RWPE2 (cell line): ENCODE data around the gene AOAH.

Experiments used
- ATAC-seq: fragments of 200-7000 bp; cut with Tn5 transposase; 3 replicates; pipeline ENCODE4 v1.9.1; 2021; ENCODE audit warnings: low read depth
- DNase-seq: peaks from one replicate; pipeline ENCODE4 v3.0.0-alpha.2; 2020; ENCODE audit warnings: low spot score
- H3K27ac ChIP-seq: fragments of 450-650 bp; 2 replicates; pipeline ENCODE4 v1.5.1; 2017; ENCODE audit warnings: mild to moderate bottlenecking; ENCODE audit not compliant: poor library complexity, severe bottlenecking
- H3K27me3 ChIP-seq: fragments of 250-450 bp; sonication (Bioruptor Pico); 2 replicates; pipeline ENCODE4 v1.5.1; 2021; ENCODE audit warnings: mild to moderate bottlenecking, moderate library complexity; ENCODE audit not compliant: insufficient read depth, poor library complexity, severe bottlenecking
- H3K36me3 ChIP-seq: fragments of 250-450 bp; sonication (Bioruptor Pico); 2 replicates; pipeline ENCODE4 v1.5.1; 2020; ENCODE audit warnings: low read depth, mild to moderate bottlenecking, moderate library complexity
- H3K4me1 ChIP-seq: fragments of 250-450 bp; sonication (Bioruptor Pico); 2 replicates; pipeline ENCODE4 v1.5.1; 2021; ENCODE audit warnings: mild to moderate bottlenecking, moderate library complexity; ENCODE audit not compliant: insufficient read depth, poor library complexity, severe bottlenecking
- H3K4me3 ChIP-seq: fragments of 250-450 bp; sonication (Bioruptor Pico); 2 replicates; pipeline ENCODE4 v1.5.1; 2021; ENCODE audit warnings: mild to moderate bottlenecking, moderate library complexity; ENCODE audit not compliant: severe bottlenecking
- H3K9me3 ChIP-seq: fragments of 250-450 bp; sonication (Bioruptor Pico); 2 replicates; pipeline ENCODE4 v1.5.1; 2021; ENCODE audit warnings: mild to moderate bottlenecking, moderate library complexity; ENCODE audit not compliant: severe bottlenecking
- CTCF ChIP-seq: fragments of 450-650 bp; IDR thresholded peaks from one replicate; pipeline ENCODE4 v1.5.1; 2017; ENCODE audit warnings: mild to moderate bottlenecking, moderate library complexity; ENCODE audit not compliant: poor library complexity, severe bottlenecking

Gene AOAH

DNA sequence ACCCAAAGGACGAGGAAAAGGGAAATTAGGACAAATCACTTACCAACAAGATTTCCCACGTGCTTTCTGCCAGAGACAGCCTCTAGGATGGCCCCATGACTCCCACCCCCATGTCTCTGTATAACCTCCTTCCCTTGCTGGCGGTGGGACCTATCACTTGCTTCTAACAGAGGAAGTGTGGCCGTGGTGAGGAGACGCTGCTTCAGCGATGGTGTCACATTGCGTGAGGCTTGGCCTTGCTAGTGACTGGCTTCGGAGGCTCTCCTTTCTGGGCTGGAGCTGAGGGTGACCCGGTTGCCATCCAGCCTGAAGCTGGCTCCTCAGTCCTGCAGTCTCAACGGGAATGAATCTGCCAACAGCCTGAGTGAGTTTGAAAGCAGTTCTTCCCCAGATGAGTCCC is 210.9 kb downstream of the AOAH start:
- Histone ChIP-seq H3K36me3 (no peaks in the 10 kb centered on the region), H3K27me3 (no peaks in the 10 kb centered on the region), H3K4me1 (no peaks in the 10 kb centered on the region), H3K27ac (no peak overlapping the region), H3K4me3 (no peak overlapping the region), H3K9me3 (no peaks in the 10 kb centered on the region)
- ATAC-seq (no peak), DNase-seq (no peak)
- no peak for TF ChIP-seq CTCF

DNA sequence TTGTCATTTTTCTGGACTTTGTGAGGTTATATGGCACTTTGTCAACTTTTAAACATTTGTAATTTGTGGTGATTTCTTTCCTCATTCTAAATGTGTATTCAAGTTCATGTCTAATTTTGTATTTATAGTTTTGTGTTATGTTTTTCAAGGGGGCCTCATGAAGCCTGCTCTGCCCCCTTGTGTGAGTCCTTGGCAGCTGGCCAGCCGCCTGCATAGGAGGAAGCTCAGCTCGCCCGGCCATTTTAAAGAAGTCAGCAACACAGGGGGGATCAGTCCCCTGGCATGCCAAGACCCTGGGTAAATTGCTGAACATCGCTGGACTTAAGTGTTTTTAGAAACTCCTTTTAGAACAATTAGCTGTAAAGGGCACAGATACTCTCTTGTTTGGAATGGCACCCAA is 211.7 kb downstream of the AOAH start:
- no peak for TF ChIP-seq CTCF
- H3K9me3 ChIP-seq: no peaks in the 10 kb centered on the region
- DNase-seq (no peak), ATAC-seq (no peak)
- H3K27me3 ChIP-seq: no peaks in the 10 kb centered on the region
- no peak overlapping the region for H3K27ac ChIP-seq
- H3K4me3 ChIP-seq: no peak overlapping the region
- no peaks in the 10 kb centered on the region for H3K4me1 ChIP-seq
- H3K36me3 ChIP-seq: no peaks in the 10 kb centered on the region

DNA sequence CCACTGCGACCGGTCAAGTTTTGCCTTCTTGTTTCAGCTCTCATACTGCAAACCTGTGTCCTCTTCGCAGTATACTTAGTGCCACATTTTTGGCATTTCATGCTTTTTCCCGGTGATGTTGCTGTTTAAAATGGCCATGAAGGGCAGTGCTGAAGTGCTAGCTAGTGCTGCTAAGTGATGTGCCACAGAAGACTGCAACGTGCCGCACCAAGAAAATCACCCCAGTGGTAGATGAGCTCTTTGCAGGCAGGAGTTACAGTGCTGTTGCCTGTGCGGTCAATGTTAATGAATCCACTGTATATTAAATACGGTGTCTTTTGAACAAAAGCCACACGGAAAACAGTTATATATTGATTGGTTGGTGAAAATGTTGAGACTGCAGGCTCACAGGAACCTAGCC is 214.3 kb downstream of the AOAH start:
- Histone ChIP-seq H3K4me1 (no peaks in the 10 kb centered on the region), H3K36me3 (no peaks in the 10 kb centered on the region), H3K27me3 (no peaks in the 10 kb centered on the region), H3K4me3 (no peak overlapping the region), H3K9me3 (no peaks in the 10 kb centered on the region), H3K27ac (no peak overlapping the region)
- no peak for DNase-seq
- TF ChIP-seq CTCF: no peak
- no peak for ATAC-seq

DNA sequence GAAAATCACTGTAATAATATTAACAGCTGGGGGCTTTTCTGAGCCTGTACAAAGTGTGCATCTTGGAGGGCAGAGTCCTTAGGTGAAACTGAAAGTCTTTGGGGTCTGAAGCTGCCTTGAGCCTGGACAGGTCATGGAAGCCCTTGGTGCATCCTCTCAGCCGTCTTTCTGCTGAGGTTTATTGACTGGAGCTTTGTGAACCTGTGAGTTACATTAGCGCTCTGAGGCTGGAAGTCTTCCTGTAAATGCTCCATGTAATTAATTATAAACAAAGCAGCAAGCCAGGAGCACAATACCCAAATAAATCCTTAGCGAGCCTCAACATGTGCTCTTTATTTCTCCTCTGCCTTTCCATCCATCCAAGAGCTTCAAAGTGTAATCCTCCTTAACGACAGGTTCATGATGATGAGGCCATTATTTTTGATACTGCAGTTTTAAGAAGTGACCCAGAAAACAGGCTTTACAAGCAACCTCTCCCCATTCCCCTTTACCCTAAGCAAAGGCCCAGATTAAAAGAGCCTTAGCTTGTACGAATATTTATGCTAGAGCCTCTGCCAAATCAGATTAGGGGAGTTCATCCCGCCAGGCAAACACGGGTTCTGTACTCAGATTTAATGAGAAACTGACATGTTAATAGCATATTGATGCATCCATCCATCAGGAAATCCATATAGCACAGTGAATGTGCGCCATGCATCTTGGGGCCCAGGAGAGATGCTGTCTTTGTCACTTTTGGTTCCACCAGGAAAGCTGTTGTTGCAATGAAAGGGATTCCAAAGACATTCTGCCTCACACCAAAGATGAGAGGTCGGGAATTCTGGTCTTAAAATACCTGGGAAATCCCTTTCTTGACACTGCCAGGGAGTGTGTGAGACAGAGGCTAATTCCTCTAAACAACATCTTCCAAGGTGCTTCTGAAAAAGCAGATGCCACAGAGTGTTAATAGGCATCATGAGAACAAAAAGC is 216.5 kb downstream of the AOAH start:
- no peak for ATAC-seq

More for the DNA sequence above, 216.5 kb downstream of the AOAH start:
- Histone ChIP-seq H3K9me3 (no peaks in the 10 kb centered on the region), H3K36me3 (no peaks in the 10 kb centered on the region), H3K4me3 (no peak overlapping the region), H3K4me1 (no peaks in the 10 kb centered on the region), H3K27me3 (no peaks in the 10 kb centered on the region), H3K27ac (no peak overlapping the region)
- no peak for DNase-seq
- TF ChIP-seq CTCF: no peak
